H1 (cell line): ENCODE results near the gene SEC24A. TPM values are rescaled to one million over a fixed set of nuclear protein-coding genes. Genes with fewer than 3 reads are reported as not detected.

Experiments used
- CTCF ChIA-PET: fragments of 300-600 bp; sonication (Branson Sonifier 250); formaldehyde crosslinking; loops from one replicate; lab custom pipeline; 2021; ENCODE audit not compliant: partially characterized antibody; lab: Charles Lee
- POLR2A ChIA-PET: fragments of 300-600 bp; sonication (Branson Sonifier 250); formaldehyde crosslinking; loops from one replicate; lab custom pipeline; 2021; ENCODE audit warnings: inconsistent platforms; ENCODE audit not compliant: partially characterized antibody; lab: Charles Lee
- DNase-seq, 2 experiments: peaks; one replicate each; pipeline versions ENCODE4 v3.0.0 to v3.0.0-alpha.2; 2010 to 2022; ENCODE audit warnings: low spot score in 2 of 2, low read depth in 1 of 2, mixed read lengths in 1 of 2
- FAIRE-seq: peaks from 2 replicates; lab custom pipeline; 2011; peaks lifted over from hg19 to GRCh38; lab: Jason Lieb, UNC
- H2AFZ ChIP-seq: 2 replicates; pipeline ENCODE4 v1.8.1; 2012; ENCODE audit warnings: low read length, inconsistent platforms
- H2AK5ac ChIP-seq: 2 replicates; pipeline ENCODE4 v1.6.1; 2013; ENCODE audit warnings: low read depth, low read length
- H2BK120ac ChIP-seq: replicated peaks from 2 replicates; pipeline ENCODE3; 2013; ENCODE audit warnings: low read depth, low read length, inconsistent platforms
- H2BK12ac ChIP-seq: 2 replicates; pipeline ENCODE4 v1.6.1; 2013; ENCODE audit warnings: low read depth, low read length
- H2BK15ac ChIP-seq: 2 replicates; pipeline ENCODE4 v1.6.1; 2013; ENCODE audit warnings: low read length
- H2BK20ac ChIP-seq: 2 replicates; pipeline ENCODE4 v1.6.1; 2013; ENCODE audit warnings: low read length
- H2BK5ac ChIP-seq: 2 replicates; pipeline ENCODE4 v1.6.1; 2013; ENCODE audit warnings: low read depth, low read length
- H3K14ac ChIP-seq: 2 replicates; pipeline ENCODE4 v1.6.1; 2013; ENCODE audit warnings: inconsistent platforms; ENCODE audit not compliant: insufficient read length
- H3K18ac ChIP-seq: 2 replicates; pipeline ENCODE4 v1.6.1; 2013; ENCODE audit warnings: low read length; ENCODE audit errors: extremely low read depth
- H3K23ac ChIP-seq: 2 replicates; pipeline ENCODE4 v1.6.1; 2013; ENCODE audit warnings: inconsistent platforms; ENCODE audit not compliant: insufficient read length
- H3K23me2 ChIP-seq: 2 replicates; pipeline ENCODE4 v1.6.1; 2013; ENCODE audit warnings: low read depth, low read length
- H3K27ac ChIP-seq: 2 replicates; pipeline ENCODE4 v1.6.1; 2011; ENCODE audit warnings: low read depth, low read length, inconsistent platforms
- H3K27me3 ChIP-seq, 4 experiments: replicated peaks in 1 of 4; 1 replicate in 1 of 4; 2 replicates in 3 of 4; pipeline versions ENCODE4 v1.6.1 to v1.8.1; 2011 to 2013; ENCODE audit warnings: low read length in 3 of 4, mild to moderate bottlenecking in 3 of 4, inconsistent platforms in 2 of 4, mixed read lengths in 2 of 4, moderate library complexity in 1 of 4; ENCODE audit not compliant: control insufficient read depth in 3 of 4, insufficient read depth in 3 of 4; ENCODE audit errors: extremely low read depth in 1 of 4
- H3K36me3 ChIP-seq, 4 experiments: 2 replicates each; pipeline versions ENCODE4 v1.6.1 to v1.8.1; 2011 to 2013; ENCODE audit warnings: mild to moderate bottlenecking in 4 of 4, low read length in 3 of 4, moderate library complexity in 2 of 4, control low read depth in 1 of 4, inconsistent platforms in 1 of 4; ENCODE audit not compliant: insufficient read depth in 4 of 4, control insufficient read depth in 2 of 4
- H3K4ac ChIP-seq: replicated peaks from 2 replicates; pipeline ENCODE3; 2013; ENCODE audit warnings: low read length, low read depth, mixed read lengths, inconsistent platforms; ENCODE audit not compliant: insufficient read length
- H3K4me1 ChIP-seq, 4 experiments: replicated peaks in 1 of 4; 1 replicate in 1 of 4; 2 replicates in 3 of 4; pipeline versions ENCODE4 v1.6.1 to v1.8.1; 2011 to 2013; ENCODE audit warnings: low read length in 3 of 4, inconsistent platforms in 2 of 4, mixed read lengths in 1 of 4; ENCODE audit not compliant: insufficient read depth in 4 of 4, control insufficient read depth in 3 of 4
- H3K4me2 ChIP-seq, 2 experiments: 2 replicates each; pipeline versions ENCODE4 v1.6.1 to v1.8.1; 2011 to 2013; ENCODE audit warnings: low read depth in 2 of 2, low read length in 2 of 2, control low read depth in 1 of 2, inconsistent platforms in 1 of 2, mild to moderate bottlenecking in 1 of 2; ENCODE audit not compliant: insufficient read depth in 1 of 2
- H3K4me3 ChIP-seq, 4 experiments: fragments of 200-600, 300-600 bp in 1 of 4; sonication (generic), shearing (Covaris generic), sonication (Bioruptor Twin) in 1 of 4; 2 replicates each; pipeline versions ENCODE4 v1.5.1 to v1.8.1; 2011 to 2016; ENCODE audit warnings: low read length in 4 of 4, low read depth in 3 of 4, control low read depth in 2 of 4, inconsistent platforms in 2 of 4, mild to moderate bottlenecking in 2 of 4, mixed read lengths in 1 of 4, moderate library complexity in 1 of 4; ENCODE audit not compliant: insufficient read depth in 2 of 4; ENCODE audit errors: extremely low read depth in 1 of 4
- H3K56ac ChIP-seq: replicated peaks from 2 replicates; pipeline ENCODE3; 2013; ENCODE audit warnings: low read depth, mild to moderate bottlenecking, mixed read lengths, low read length, inconsistent platforms; ENCODE audit not compliant: insufficient read length
- H3K79me1 ChIP-seq: 2 replicates; pipeline ENCODE4 v1.6.1; 2013; ENCODE audit warnings: low read depth, low read length, control low read depth
- H3K79me2 ChIP-seq, 2 experiments: 2 replicates each; pipeline versions ENCODE4 v1.6.1 to v1.8.1; 2012 to 2013; ENCODE audit warnings: low read length in 2 of 2, mild to moderate bottlenecking in 2 of 2, inconsistent platforms in 1 of 2; ENCODE audit not compliant: insufficient read depth in 2 of 2, control insufficient read depth in 1 of 2
- H3K9ac ChIP-seq, 4 experiments: replicated peaks in 1 of 4; 1 replicate in 1 of 4; 2 replicates in 3 of 4; pipeline versions ENCODE4 v1.6.1 to v1.8.1; 2011 to 2013; ENCODE audit warnings: low read depth in 3 of 4, low read length in 3 of 4, control low read depth in 2 of 4, mild to moderate bottlenecking in 2 of 4, moderate library complexity in 2 of 4, inconsistent platforms in 1 of 4; ENCODE audit errors: extremely low read depth in 1 of 4
- H3K9me3 ChIP-seq, 2 experiments: 2 replicates each; pipeline versions ENCODE4 v1.6.1 to v1.8.1; 2012 to 2013; ENCODE audit warnings: mild to moderate bottlenecking in 2 of 2, moderate library complexity in 2 of 2, control low read depth in 1 of 2, inconsistent platforms in 1 of 2, low read depth in 1 of 2, low read length in 1 of 2, mixed read lengths in 1 of 2; ENCODE audit not compliant: insufficient read depth in 2 of 2
- H4K20me1 ChIP-seq, 2 experiments: replicated peaks in 1 of 2; 2 replicates each; pipeline versions ENCODE3 to v1.8.1; 2011 to 2013; ENCODE audit warnings: inconsistent platforms in 2 of 2, low read length in 2 of 2, mild to moderate bottlenecking in 1 of 2; ENCODE audit not compliant: insufficient read depth in 2 of 2, control insufficient read depth in 1 of 2
- H4K5ac ChIP-seq: 2 replicates; pipeline ENCODE4 v1.6.1; 2013; ENCODE audit warnings: low read length, low read depth, mixed read lengths, inconsistent platforms; ENCODE audit not compliant: insufficient read length
- H4K8ac ChIP-seq: 2 replicates; pipeline ENCODE4 v1.8.0; 2013; ENCODE audit warnings: mild to moderate bottlenecking, moderate library complexity, low read length, inconsistent platforms; ENCODE audit not compliant: insufficient read depth; ENCODE audit errors: extremely low read depth
- H4K91ac ChIP-seq: replicated peaks from 2 replicates; pipeline ENCODE3; 2013; ENCODE audit warnings: low read length, mixed read lengths, inconsistent platforms; ENCODE audit not compliant: insufficient read length
- EZH2 ChIP-seq: fragments of 200-600 bp; sonication (generic); IDR thresholded peaks from 2 replicates; pipeline ENCODE4 v1.7.1; 2012; ENCODE audit warnings: low read depth, mild to moderate bottlenecking, moderate library complexity, low read length, inconsistent platforms; ENCODE audit not compliant: severe bottlenecking
- KDM5A ChIP-seq: fragments of 200-600 bp; IDR thresholded peaks from 2 replicates; pipeline ENCODE4 v1.7.1; 2012; ENCODE audit warnings: mild to moderate bottlenecking, low read length, inconsistent platforms, mixed read lengths
- RXRA ChIP-seq: IDR thresholded peaks from 2 replicates; pipeline ENCODE4 v1.6.1; 2011; ENCODE audit warnings: low read depth, mild to moderate bottlenecking, low read length, moderate library complexity; ENCODE audit not compliant: insufficient read depth
- SAP30 ChIP-seq: fragments of 300-600 bp; sonication (generic); IDR thresholded peaks from 2 replicates; pipeline ENCODE4 v1.7.1; 2012; ENCODE audit warnings: low read length, moderate library complexity, mild to moderate bottlenecking, inconsistent platforms; ENCODE audit not compliant: insufficient read depth, insufficient replicate concordance
- SP1 ChIP-seq: IDR thresholded peaks from 2 replicates; pipeline ENCODE4 v1.6.1; 2011; ENCODE audit warnings: low read depth, low read length
- WGBS, 2 experiments: shearing (Covaris generic) in 1 of 2; methylation state at CpG; one replicate each; pipeline versions ENCODE4 v1.1.6 to v1.1.7; 2013 to 2015; ENCODE audit warnings: low lambda C conversion rate in 2 of 2, mixed read lengths in 2 of 2, inconsistent platforms in 1 of 2, low coverage in 1 of 2, missing lambda C conversion rate in 1 of 2; ENCODE audit not compliant: insufficient replicate concordance in 2 of 2, insufficient coverage in 1 of 2, insufficient read length in 1 of 2; ENCODE audit errors: extremely low coverage in 1 of 2, missing lambda C conversion rate in 1 of 2; 5-methylcytosine and 5-hydroxymethylcytosine counted together
- polyA plus RNA-seq, 7 experiments: library from polyadenylated mRNA; depleted of rRNA in 3 of 7; stranded (reverse) in 5 of 7; unstranded in 2 of 7; fragments of >200 nt in 5 of 7; fragments of 200-250 nt in 2 of 7; gene quantifications; 1 replicate in 5 of 7; 2 replicates in 1 of 7; 4 replicates in 1 of 7; pipeline versions ENCODE4 v1.2.1 to v1.2.3, GENCODE V29; 2011 to 2013; ENCODE audit warnings: missing spikeins in 2 of 7, mixed read lengths in 2 of 7
- total RNA-seq: library from RNA; stranded (reverse); fragmentation: NEBNext Ultra II Directional; extraction: Animal tissue kit (Norgen Biotek cat#: 25700); gene quantifications from 2 replicates; pipeline ENCODE4 v1.2.1, GENCODE V29; 2021

SEC24A gene
- total and polyA plus RNA-seq, 2 of the 8 experiments (the other 6 are each of a cell fraction or from before 2014, with no cell fraction given): 18.8 to 33.7 TPM

GRCh38 chr5:134647750-134648424 is 698 bp upstream of the SEC24A start:
- Histone ChIP-seq H2BK120ac (peak overlapping the region; percentile 63), H3K4me3 (peak overlapping the region; percentile 72 to 85 (median 78)), H2BK15ac (no peak overlapping the region), H3K9ac (peak overlapping the region; percentile 91 to 96 (median 91)), H3K4ac (peak overlapping the region; percentile 97), H3K27me3 (no peaks in the 10 kb centered on the region), H2BK5ac (peak overlapping the region; percentile 89), H3K4me2 (peak overlapping the region; percentile 77 to 80), H3K14ac (no peak overlapping the region), H2BK20ac (no peak overlapping the region), H4K91ac (peak overlapping the region; percentile 22), H4K5ac (peak overlapping the region; percentile 50), H3K27ac (peak overlapping the region; percentile 77), H2AFZ (peak overlapping the region; percentile 67), H3K56ac (peak overlapping the region; percentile 79), H4K20me1 (peaks cover 0 to 3% of the 10 kb centered on the region in 2 experiments), H3K36me3 (no peaks in the 10 kb centered on the region), H2AK5ac (peak overlapping the region; percentile 84), H3K79me1 (no peaks in the 10 kb centered on the region), H3K23me2 (peaks cover 11% of the 10 kb centered on the region; the same call in 1 of the 2 replicates), H3K4me1 (no peaks in the 10 kb centered on the region), H2BK12ac (peak overlapping the region; percentile 69; the same call in 1 of the 2 replicates), H3K9me3 (no peaks in the 10 kb centered on the region), H3K18ac (peak overlapping the region; percentile 79; the same call in 1 of the 2 replicates), H3K79me2 (peaks cover 5 to 35% of the 10 kb centered on the region in 2 experiments), H3K23ac (no peak overlapping the region), H4K8ac (peak overlapping the region; percentile 88; the same call in 1 of the 2 replicates)
- FAIRE-seq: no peak
- TF ChIP-seq SP1: no peak
- TF ChIP-seq SAP30: peak; percentile 92
- no peak for TF ChIP-seq KDM5A
- no peak for TF ChIP-seq RXRA
- no peak for TF ChIP-seq EZH2
- WGBS, 2 experiments: 19% methylated on average over 15 of the region's 15 CpGs; no CpG with 5 or more reads in 1 of the 2 experiments
- no peak for DNase-seq
- ChIA-PET POLR2A (interaction anchor here (0.5 to 4.8 kb wide), 9 partner anchors 10 to 471 kb away, joined by 3 to 74 read pairs (median 4); partner anchors contain the start of genes DDX46, PPP2CA, SAR1B and SKP1), CTCF (interaction anchor here (0.6 to 1.5 kb wide), 4 partner anchors 12 to 237 kb away, joined by 3 to 5 read pairs (median 4); partner anchors contain the start of genes CDKN2AIPNL and SAR1B)
